Keratinocyte (primary cell): ENCODE results near the gene UBASH3B.

Experiments
- EZH2 ChIP-seq: IDR thresholded peaks from one replicate; pipeline ENCODE4 v1.6.1; 2012; ENCODE audit warnings: inconsistent platforms, mild to moderate bottlenecking, low read length, moderate library complexity
- TF ChIP-seq, protein P1 (sequence below), 3 experiments: IDR thresholded peaks in 1 of 3; conservative IDR thresholded peaks in 1 of 3; optimal IDR thresholded peaks in 1 of 3; 2 replicates in 2 of 3; 3 replicates in 1 of 3; pipeline versions ENCODE3 to v1.5.1; 2011; ENCODE audit warnings: low read length in 3 of 3, mild to moderate bottlenecking in 3 of 3, moderate library complexity in 2 of 3, control low read depth in 1 of 3, inconsistent platforms in 1 of 3; ENCODE audit not compliant: insufficient read depth in 2 of 3; ENCODE audit errors: extremely low read depth in 1 of 3

DNA sequence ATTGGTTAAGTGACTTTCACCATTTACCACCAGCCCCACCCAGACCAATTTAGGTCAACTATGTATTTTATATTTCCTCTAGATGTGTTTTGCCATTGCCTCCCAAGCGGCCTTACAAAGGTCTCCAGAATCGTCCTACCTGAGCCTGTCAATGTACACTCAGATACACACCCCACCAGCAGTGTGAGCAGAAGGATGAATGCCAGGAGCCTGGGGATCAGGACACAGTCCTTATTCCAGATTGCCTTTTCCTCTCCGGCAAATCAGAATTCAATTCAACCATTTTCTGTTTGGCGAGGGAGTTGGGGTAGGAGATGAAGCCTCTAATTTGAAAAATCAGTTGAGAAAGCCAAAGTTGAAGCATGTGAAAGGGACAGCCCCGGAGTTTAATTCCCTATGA, 147.4 kb downstream of the UBASH3B start:
- TF ChIP-seq, protein P1, sequence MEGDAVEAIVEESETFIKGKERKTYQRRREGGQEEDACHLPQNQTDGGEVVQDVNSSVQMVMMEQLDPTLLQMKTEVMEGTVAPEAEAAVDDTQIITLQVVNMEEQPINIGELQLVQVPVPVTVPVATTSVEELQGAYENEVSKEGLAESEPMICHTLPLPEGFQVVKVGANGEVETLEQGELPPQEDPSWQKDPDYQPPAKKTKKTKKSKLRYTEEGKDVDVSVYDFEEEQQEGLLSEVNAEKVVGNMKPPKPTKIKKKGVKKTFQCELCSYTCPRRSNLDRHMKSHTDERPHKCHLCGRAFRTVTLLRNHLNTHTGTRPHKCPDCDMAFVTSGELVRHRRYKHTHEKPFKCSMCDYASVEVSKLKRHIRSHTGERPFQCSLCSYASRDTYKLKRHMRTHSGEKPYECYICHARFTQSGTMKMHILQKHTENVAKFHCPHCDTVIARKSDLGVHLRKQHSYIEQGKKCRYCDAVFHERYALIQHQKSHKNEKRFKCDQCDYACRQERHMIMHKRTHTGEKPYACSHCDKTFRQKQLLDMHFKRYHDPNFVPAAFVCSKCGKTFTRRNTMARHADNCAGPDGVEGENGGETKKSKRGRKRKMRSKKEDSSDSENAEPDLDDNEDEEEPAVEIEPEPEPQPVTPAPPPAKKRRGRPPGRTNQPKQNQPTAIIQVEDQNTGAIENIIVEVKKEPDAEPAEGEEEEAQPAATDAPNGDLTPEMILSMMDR (optimal IDR thresholded peaks at IDR 0.05 in 1 of 3, IDR thresholded peaks at IDR 0.05 in 1 of 3, conservative IDR thresholded peaks at IDR 0.05 in 1 of 3; ENCODE audit: extremely low read depth in 1 of 3, insufficient read depth in 2 of 3, low read length in 3 of 3), result no peak
- no peak for TF ChIP-seq EZH2
